Stimulated activated CD4-positive, alpha-beta T cell treated with anti-CD3 and anti-CD28 coated beads, Interleukin-4, amount 100 ng/mL, for 4 hours (primary cell): ENCODE measurements around the gene NAT10.

Experiments used
- DNase-seq, 2 experiments: peaks; one replicate each; pipeline ENCODE4 v3.0.0-alpha.2; 2020

Gene NAT10

DNA sequence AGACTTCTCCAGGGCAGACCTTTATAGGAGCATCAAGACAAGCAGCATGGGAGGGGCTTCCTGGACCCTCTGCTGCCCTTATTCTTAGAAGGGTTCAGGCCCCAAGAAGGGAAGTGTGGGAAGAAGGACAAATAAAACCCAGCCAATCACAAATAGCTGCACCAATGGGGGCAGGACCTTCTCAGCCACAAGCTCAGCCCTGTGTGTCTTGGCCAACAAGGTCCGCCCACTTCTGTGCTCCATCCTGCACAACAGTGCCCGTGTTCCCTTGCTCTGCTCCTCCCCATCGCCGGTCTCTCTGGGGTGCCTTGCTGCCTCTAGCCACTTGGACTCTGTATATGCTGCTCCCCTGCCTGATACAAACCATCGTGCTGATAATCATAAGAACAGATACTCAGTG lies 86.1 kb downstream of the NAT10 start:
- DNase-seq: no peak

DNA sequence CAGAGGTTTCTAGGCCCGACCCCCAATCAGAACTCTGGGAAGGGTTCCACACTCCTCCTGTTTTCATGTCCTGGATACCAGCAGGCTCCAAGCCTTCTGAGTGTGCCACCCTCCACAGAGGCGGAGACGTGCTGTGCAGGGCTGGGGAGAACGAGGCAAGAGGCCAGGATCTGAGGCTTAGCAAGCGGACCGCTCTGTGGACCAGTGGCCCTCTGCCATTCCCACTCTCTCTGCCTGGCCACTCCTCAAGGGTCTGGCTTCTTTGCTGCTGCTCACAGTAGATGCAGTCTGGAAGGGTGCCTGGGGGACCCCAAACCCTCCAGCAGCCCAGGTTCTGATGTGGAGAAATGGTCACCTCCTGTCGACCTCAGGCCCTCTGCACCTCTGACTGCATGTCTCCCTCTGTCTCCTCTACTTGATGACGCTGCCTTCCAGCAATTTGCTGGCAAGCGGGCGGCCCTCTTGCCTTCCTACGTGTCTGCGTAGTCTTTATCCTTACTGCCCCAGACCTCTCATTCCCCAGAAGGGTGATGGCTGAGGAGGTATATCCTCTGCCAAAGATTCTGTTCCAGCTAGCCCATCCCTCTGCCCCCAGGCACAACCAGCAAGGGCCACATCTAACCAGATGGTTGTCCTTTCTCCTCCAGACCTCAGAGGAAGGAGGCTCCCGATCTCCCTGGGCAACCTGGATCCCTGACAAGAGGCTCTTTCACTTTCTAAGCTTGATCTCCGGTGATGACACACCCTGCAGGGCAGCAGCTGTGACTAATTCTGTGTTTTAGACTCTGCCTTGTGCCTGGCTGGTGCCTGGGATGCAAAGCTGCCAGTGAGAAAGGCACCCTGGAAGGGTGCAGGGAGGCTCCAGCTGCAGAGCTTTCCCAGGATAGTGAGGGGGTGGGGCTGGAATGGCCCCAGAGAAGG lies 87.3 kb downstream of the NAT10 start:
- no peak for DNase-seq

DNA sequence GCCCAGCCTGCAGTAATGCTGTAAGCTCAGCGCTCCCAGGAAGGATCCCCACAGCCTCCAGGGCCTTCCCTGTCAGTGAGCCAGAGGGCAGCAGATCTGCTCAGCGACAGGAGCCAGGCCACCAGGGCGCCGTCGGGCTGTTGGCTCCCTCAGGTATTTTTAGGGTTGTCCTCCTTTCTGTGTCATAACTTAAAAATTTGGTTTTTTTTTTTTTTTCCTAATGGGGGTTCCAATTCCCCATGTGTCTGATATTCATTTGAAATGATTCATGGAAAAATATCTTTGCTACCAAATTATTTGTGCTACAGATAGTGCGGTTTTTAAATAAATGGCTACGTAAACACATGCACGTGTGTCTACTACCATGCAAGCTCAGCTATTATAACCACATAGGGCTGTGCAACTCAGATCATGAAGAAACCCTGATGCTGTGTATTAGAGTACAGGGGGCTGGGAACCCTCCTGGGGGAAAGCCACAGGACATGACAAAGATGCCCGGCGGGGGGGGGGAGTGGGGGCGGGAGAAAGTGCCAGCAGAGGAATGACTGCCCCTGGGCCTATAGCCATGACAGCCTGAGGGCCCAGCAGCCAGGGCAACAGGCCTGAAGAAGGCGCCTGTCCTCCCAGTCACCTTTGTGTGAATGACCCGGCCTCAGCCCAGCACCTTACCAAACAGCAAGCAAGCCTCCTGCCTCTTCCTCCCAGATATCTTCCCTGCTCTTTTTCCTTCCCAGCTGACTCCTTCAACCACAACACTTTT lies 89.3 kb downstream of the NAT10 start:
- no peak for DNase-seq
